Measurements from ENCODE around the gene VSIG2.

VSIG2 gene

DNA sequence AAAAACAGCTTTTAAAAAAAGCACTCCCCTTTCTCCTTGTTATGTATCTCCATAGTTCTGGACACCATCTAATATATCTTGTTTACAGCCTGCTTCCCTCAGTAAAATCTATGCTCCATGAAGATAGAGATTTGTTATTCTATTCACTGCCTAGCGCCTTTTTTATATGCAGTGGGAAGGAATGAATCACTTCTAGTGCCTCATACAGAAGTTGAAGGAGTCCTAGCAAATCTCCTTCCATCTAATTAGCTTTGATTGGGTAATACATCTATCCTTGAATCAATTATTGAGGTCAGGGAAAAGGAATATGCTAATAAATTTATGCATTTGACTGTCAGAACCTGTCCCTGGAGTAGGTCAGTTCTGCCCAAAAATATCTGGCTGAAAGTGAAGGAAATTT, 52.5 kb downstream of the VSIG2 start:
- H3K4me2 ChIP-seq = no peak overlapping the region
- H3K4me3 ChIP-seq (IDR thresholded peaks at IDR 0.05; ENCODE audit: insufficient read depth, low read depth, low read length) = no peak overlapping the region
- no peak overlapping the region for H2AFZ ChIP-seq (ENCODE audit: low read depth)
- H3K36me3 ChIP-seq (ENCODE audit: insufficient read depth) = no peaks in the 10 kb centered on the region
- no peaks in the 10 kb centered on the region for H4K20me1 ChIP-seq (ENCODE audit: insufficient read depth)
- no peak for TF ChIP-seq CTCF (conservative IDR thresholded peaks at IDR 0.05; ENCODE audit: low read depth, low read length)
- H3K27ac ChIP-seq = no peak overlapping the region
- no peaks in the 10 kb centered on the region for H3K4me1 ChIP-seq (ENCODE audit: low read depth, poor library complexity, severe bottlenecking)
- H3K27me3 ChIP-seq (ENCODE audit: insufficient read depth, low read depth) = no peaks in the 10 kb centered on the region
- no peak overlapping the region for H3K9ac ChIP-seq
- no peaks in the 10 kb centered on the region for H3K79me2 ChIP-seq (ENCODE audit: insufficient read depth, low read depth)

All from KMS-11 (cell line).